GM18526 (cell line): ENCODE measurements around the gene RBM15.

Experiments
- POLR2A ChIP-seq: IDR thresholded peaks from 3 replicates; pipeline ENCODE4 v1.6.1; 2011; ENCODE audit not compliant: insufficient read length; ENCODE audit errors: extremely low read depth

RBM15 gene

GRCh38 chr1:110361856-110362255, 22.7 kb downstream of the RBM15 start:
- no peak for TF ChIP-seq POLR2A

GRCh38 chr1:110364221-110364620, 25.0 kb downstream of the RBM15 start:
- TF ChIP-seq POLR2A, result no peak

- no peak for TF ChIP-seq POLR2A
Measured at GRCh38 chr1:110370827-110371226, 31.6 kb downstream of the RBM15 start.

- no peak for TF ChIP-seq POLR2A
Measured at GRCh38 chr1:110375490-110375889, 36.3 kb downstream of the RBM15 start.

- no peak for TF ChIP-seq POLR2A
Measured at GRCh38 chr1:110380672-110381283, 41.6 kb downstream of the RBM15 start.

GRCh38 chr1:110383251-110383990, 44.2 kb downstream of the RBM15 start:
- no peak for TF ChIP-seq POLR2A

- no peak for TF ChIP-seq POLR2A
Measured at GRCh38 chr1:110384581-110385321, 45.6 kb downstream of the RBM15 start.

GRCh38 chr1:110385369-110385768, 46.2 kb downstream of the RBM15 start:
- no peak for TF ChIP-seq POLR2A

- TF ChIP-seq POLR2A, result no peak
Measured at GRCh38 chr1:110387048-110387754, 48.0 kb downstream of the RBM15 start.

GRCh38 chr1:110390096-110390495, 50.9 kb downstream of the RBM15 start:
- no peak for TF ChIP-seq POLR2A

- TF ChIP-seq POLR2A, result no peak
Measured at GRCh38 chr1:110390692-110391245, 51.6 kb downstream of the RBM15 start, which contains the start of gene SLC16A4. TSS of gene SLC16A4 (minus strand) at chr1:110391026. CDS start at chr1:110389323, 1,703 bp downstream.

GRCh38 chr1:110393286-110393685, 54.1 kb downstream of the RBM15 start:
- no peak for TF ChIP-seq POLR2A

GRCh38 chr1:110393691-110394492, 54.7 kb downstream of the RBM15 start:
- TF ChIP-seq POLR2A, result no peak

GRCh38 chr1:110394493-110394820, 55.3 kb downstream of the RBM15 start:
- TF ChIP-seq POLR2A, result no peak
